Right lobe of liver (tissue), 6 donors: ENCODE data around the gene PREX1. TPM values are rescaled to one million over a fixed set of nuclear protein-coding genes. Genes with fewer than 3 reads are reported as not detected.

Experiments used
- ATAC-seq, 4 donors: fragments of 200-7000 bp; cut with Tn5 transposase; one replicate each; pipeline ENCODE4 v1.9.1; 2020; ENCODE audit warnings: mild to moderate bottlenecking in 4 of 4, moderate library complexity in 4 of 4
- DNase-seq, 3 donors: peaks; one replicate each; pipeline ENCODE4 v3.0.0-alpha.2; 2020
- H3K27ac ChIP-seq, 3 donors: fragments of 200-600 bp; one replicate each; pipeline ENCODE4 v1.8.0; 2022
- H3K27me3 ChIP-seq, 2 donors: fragments of 200-600 bp; one replicate each; pipeline ENCODE4 v1.8.0; 2022
- H3K36me3 ChIP-seq, 4 donors: fragments of 200-600 bp; sonication (generic) in 1 of 4; one replicate each; pipeline versions ENCODE4 v1.5.1 to v1.8.0; 2017 to 2022; ENCODE audit warnings: control low read depth in 1 of 4
- H3K4me1 ChIP-seq, 4 donors: fragments of 200-600 bp; sonication (generic) in 1 of 4; one replicate each; pipeline versions ENCODE4 v1.5.1 to v1.8.0; 2017 to 2022; ENCODE audit warnings: control low read depth in 1 of 4
- H3K4me3 ChIP-seq, 3 donors: fragments of 200-600 bp; one replicate each; pipeline ENCODE4 v1.8.0; 2022
- H3K9me3 ChIP-seq, 4 donors: fragments of 200-600 bp; sonication (generic) in 1 of 4; one replicate each; pipeline versions ENCODE4 v1.5.1 to v1.8.0; 2017 to 2022; ENCODE audit warnings: control low read depth in 1 of 4
- POLR2A ChIP-seq: fragments of 450-650 bp; IDR thresholded peaks from one replicate; pipeline ENCODE4 v1.6.1; 2017; ENCODE audit warnings: antibody characterized with exemption, mild to moderate bottlenecking
- WGBS: methylation state at CpG from one replicate; pipeline ENCODE4 v1.1.6; 2018; ENCODE audit warnings: low coverage, low lambda C conversion rate; ENCODE audit not compliant: insufficient coverage; ENCODE audit errors: missing lambda C conversion rate; 5-methylcytosine and 5-hydroxymethylcytosine counted together
- intact Hi-C, 2 donors: fragments of 100-400 bp; cut with DNase I; formaldehyde crosslinking; loops; one replicate each; pipeline versions ENCODE4 v1.11.2 to v1.14.1; 2022
- total RNA-seq, 6 experiments: library from RNA; depleted of rRNA in 2 of 6; stranded (reverse); fragments of >200 nt in 2 of 6; fragmentation: NEBNext Ultra II Directional in 3 of 6; extraction: Animal tissue kit (Norgen Biotek cat#: 25700) in 3 of 6; gene quantifications; one replicate each; pipeline versions ENCODE4 v1.1.0 to v1.2.4, GENCODE V29; 2016 to 2023
- TF ChIP-seq, protein P1 (sequence below), 4 donors: fragments of 200-600 bp in 3 of 4; fragments of 450-650 bp in 1 of 4; IDR thresholded peaks; one replicate each; pipeline versions ENCODE4 v1.5.1 to v1.8.0; 2016 to 2022; ENCODE audit warnings: antibody characterized with exemption in 4 of 4, mild to moderate bottlenecking in 2 of 4
- donor health status: DM: no; HTN: yes; CAD: no.
- donor health status: DM: no; HTN: no; CAD: no.
- donor health status: DM: no; HTN: no; CAD: no.
- donor health status: DM: no; HTN: yes; CAD: no.
- donor health status: DM: no; HTN: yes; CAD: no.

PREX1 gene
- total RNA-seq, 6 experiments from 2014 or later = 4.4 to 11.1 (median 8.7) TPM

DNA sequence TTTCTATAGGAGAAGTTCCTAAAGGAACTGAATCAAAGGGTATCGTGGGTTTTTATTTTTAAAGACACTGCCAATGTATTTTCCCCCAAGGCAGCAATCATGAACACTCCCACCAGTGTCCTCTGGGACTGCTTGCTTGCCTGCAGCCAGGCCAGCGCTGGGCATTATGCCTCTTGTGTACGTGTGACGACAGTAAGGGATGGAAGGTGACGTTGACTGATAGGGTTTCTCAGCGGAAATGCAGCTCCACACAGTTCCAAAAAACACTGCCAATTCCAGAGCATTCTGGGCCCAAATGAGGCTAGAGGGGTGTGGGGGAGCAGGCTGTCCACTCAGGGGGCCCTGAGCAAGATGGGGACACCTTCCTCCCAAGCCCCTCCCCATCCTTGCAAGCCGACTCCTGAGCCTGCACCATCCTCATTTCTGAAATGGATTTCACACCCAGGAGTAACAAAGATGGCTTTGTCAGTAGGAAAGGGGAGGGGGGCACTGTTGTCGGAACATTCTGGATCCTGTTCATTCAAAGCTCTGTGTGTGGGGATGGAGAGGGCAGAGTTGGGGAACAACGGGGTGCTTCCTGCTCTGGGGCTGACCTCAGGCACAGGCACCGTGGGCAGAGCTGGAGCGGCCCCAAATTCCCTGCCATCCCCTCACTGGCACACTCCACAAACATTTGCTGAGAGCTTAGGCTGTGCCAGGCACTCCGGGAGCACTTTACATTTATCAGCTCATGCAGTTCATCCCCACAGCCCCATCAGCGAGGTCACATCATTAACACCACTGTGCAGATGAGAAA, 20.0 kb downstream of the PREX1 start:
- intact Hi-C loops = no loop called here
- H3K36me3 ChIP-seq = no peaks in the 10 kb centered on the region
- H3K4me1 ChIP-seq = peaks cover 0 to under 1% (median 0%) of the 10 kb centered on the region in 4 donors
- H3K4me3 ChIP-seq = no peak overlapping the region
- TF ChIP-seq, protein P1, sequence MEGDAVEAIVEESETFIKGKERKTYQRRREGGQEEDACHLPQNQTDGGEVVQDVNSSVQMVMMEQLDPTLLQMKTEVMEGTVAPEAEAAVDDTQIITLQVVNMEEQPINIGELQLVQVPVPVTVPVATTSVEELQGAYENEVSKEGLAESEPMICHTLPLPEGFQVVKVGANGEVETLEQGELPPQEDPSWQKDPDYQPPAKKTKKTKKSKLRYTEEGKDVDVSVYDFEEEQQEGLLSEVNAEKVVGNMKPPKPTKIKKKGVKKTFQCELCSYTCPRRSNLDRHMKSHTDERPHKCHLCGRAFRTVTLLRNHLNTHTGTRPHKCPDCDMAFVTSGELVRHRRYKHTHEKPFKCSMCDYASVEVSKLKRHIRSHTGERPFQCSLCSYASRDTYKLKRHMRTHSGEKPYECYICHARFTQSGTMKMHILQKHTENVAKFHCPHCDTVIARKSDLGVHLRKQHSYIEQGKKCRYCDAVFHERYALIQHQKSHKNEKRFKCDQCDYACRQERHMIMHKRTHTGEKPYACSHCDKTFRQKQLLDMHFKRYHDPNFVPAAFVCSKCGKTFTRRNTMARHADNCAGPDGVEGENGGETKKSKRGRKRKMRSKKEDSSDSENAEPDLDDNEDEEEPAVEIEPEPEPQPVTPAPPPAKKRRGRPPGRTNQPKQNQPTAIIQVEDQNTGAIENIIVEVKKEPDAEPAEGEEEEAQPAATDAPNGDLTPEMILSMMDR (IDR thresholded peaks at IDR 0.05) = no peak
- TF ChIP-seq POLR2A = no peak
- DNase-seq (no peak), ATAC-seq (no peak)
- no peaks in the 10 kb centered on the region for H3K27me3 ChIP-seq
- WGBS = 84% methylated on average over 8 of the region's 13 CpGs
- no peak overlapping the region for H3K27ac ChIP-seq
- H3K9me3 ChIP-seq = no peaks in the 10 kb centered on the region

- no peaks in the 10 kb centered on the region for H3K36me3 ChIP-seq
- intact Hi-C loops = no loop called here
- WGBS = no CpG with 5 or more reads among the region's 1 CpG
- H3K27ac ChIP-seq = no peak overlapping the region
- H3K4me3 ChIP-seq = no peak overlapping the region
- DNase-seq (no peak), ATAC-seq (no peak)
- no peaks in the 10 kb centered on the region for H3K4me1 ChIP-seq
- H3K9me3 ChIP-seq = no peaks in the 10 kb centered on the region
- TF ChIP-seq, protein P1 (IDR thresholded peaks at IDR 0.05) = no peak
- no peaks in the 10 kb centered on the region for H3K27me3 ChIP-seq
Observed at GRCh38 chr20:48807051-48807450, 20.7 kb downstream of the PREX1 start.

DNA sequence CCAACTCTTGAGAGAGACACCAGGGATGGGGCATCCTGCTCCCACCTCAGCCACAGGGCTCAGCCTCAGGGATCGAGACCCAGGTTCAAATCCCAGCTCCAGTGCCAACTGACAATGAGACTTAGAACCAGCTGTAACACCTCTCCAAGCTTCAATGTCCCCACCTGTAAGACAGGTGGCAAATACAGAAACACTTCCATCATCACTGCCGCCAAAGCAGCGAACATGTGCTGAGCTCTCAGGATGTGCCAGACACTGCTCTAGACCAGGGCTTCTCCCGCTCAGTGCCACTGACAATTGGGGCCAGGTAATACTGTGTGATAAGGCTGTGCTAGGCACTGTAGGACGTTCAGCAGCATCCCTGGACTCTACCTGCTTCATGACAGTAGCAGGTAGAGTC, 22.1 kb downstream of the PREX1 start:
- Histone ChIP-seq H3K4me1 (no peaks in the 10 kb centered on the region), H3K27me3 (no peaks in the 10 kb centered on the region), H3K4me3 (no peak overlapping the region), H3K9me3 (no peaks in the 10 kb centered on the region), H3K27ac (no peak overlapping the region), H3K36me3 (no peaks in the 10 kb centered on the region)
- DNase-seq (no peak), ATAC-seq (no peak)
- intact Hi-C loops = no loop called here
- no CpG with 5 or more reads among the region's 5 CpGs for WGBS
- TF ChIP-seq, protein P1 (IDR thresholded peaks at IDR 0.05) = no peak
- no peak for TF ChIP-seq POLR2A

GRCh38 chr20:48805286-48805685, 22.5 kb downstream of the PREX1 start:
- WGBS = 62% methylated on average over 2 of the region's 8 CpGs
- Histone ChIP-seq H3K4me1 (no peaks in the 10 kb centered on the region), H3K9me3 (no peaks in the 10 kb centered on the region), H3K4me3 (no peak overlapping the region), H3K27ac (no peak overlapping the region), H3K27me3 (no peaks in the 10 kb centered on the region), H3K36me3 (no peaks in the 10 kb centered on the region)
- intact Hi-C loops = no loop called here
- DNase-seq = no peak
- no peak for TF ChIP-seq POLR2A
- TF ChIP-seq, protein P1 (IDR thresholded peaks at IDR 0.05) = no peak
- no peak for ATAC-seq
